ENCODE data around the gene MPP4. TPM values are rescaled to one million over a fixed set of nuclear protein-coding genes. Genes with fewer than 3 reads are reported as not detected.

The MPP4 gene
- total RNA-seq, 1 experiment from 2014 or later, result 0.16 TPM

GRCh38 chr2:201661366-201661765 lies 37.1 kb downstream of the MPP4 start:
- Mint-ChIP-seq H3K4me1 (ENCODE audit: low read depth, unreplicated experiment) (no peaks in the 10 kb centered on the region), H3K9me3 (ENCODE audit: unreplicated experiment) (no peaks in the 10 kb centered on the region), H3K27ac (ENCODE audit: unreplicated experiment) (no peak overlapping the region), H3K4me3 (ENCODE audit: unreplicated experiment) (no peak overlapping the region), H3K27me3 (ENCODE audit: insufficient read depth, unreplicated experiment) (peaks cover 5% of the 10 kb centered on the region), H3K36me3 (ENCODE audit: insufficient read depth, unreplicated experiment) (no peaks in the 10 kb centered on the region)
- intact Hi-C loops (cut with micrococcal nuclease; ENCODE audit: unreplicated experiment), result no loop called here
- TF ChIP-seq, protein P1, sequence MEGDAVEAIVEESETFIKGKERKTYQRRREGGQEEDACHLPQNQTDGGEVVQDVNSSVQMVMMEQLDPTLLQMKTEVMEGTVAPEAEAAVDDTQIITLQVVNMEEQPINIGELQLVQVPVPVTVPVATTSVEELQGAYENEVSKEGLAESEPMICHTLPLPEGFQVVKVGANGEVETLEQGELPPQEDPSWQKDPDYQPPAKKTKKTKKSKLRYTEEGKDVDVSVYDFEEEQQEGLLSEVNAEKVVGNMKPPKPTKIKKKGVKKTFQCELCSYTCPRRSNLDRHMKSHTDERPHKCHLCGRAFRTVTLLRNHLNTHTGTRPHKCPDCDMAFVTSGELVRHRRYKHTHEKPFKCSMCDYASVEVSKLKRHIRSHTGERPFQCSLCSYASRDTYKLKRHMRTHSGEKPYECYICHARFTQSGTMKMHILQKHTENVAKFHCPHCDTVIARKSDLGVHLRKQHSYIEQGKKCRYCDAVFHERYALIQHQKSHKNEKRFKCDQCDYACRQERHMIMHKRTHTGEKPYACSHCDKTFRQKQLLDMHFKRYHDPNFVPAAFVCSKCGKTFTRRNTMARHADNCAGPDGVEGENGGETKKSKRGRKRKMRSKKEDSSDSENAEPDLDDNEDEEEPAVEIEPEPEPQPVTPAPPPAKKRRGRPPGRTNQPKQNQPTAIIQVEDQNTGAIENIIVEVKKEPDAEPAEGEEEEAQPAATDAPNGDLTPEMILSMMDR (IDR thresholded peaks at IDR 0.05; ENCODE audit: insufficient read depth in 1 of 2, low read depth in 1 of 2, low read length in 1 of 2, severe bottlenecking in 1 of 2, unreplicated experiment in 1 of 2), result no peak
- no peak overlapping the region for H3K4me3 ChIP-seq (ENCODE audit: low read depth, low read length)
- DNase-seq, result no peak
- BruUV-seq (replicated peaks), result no TSS peak
- ChIA-PET POLR2A (no interaction called here), CTCF (no interaction called here)
- H3K4me1 ChIP-seq, result no peaks in the 10 kb centered on the region
- no peaks in the 10 kb centered on the region for H3K27me3 ChIP-seq (replicated peaks; ENCODE audit: control insufficient read depth, insufficient read depth, low read length)
- H3K9me3 ChIP-seq, result no peaks in the 10 kb centered on the region
- H3K36me3 ChIP-seq (ENCODE audit: control insufficient read depth, insufficient read depth, low read length), result no peaks in the 10 kb centered on the region

DNA sequence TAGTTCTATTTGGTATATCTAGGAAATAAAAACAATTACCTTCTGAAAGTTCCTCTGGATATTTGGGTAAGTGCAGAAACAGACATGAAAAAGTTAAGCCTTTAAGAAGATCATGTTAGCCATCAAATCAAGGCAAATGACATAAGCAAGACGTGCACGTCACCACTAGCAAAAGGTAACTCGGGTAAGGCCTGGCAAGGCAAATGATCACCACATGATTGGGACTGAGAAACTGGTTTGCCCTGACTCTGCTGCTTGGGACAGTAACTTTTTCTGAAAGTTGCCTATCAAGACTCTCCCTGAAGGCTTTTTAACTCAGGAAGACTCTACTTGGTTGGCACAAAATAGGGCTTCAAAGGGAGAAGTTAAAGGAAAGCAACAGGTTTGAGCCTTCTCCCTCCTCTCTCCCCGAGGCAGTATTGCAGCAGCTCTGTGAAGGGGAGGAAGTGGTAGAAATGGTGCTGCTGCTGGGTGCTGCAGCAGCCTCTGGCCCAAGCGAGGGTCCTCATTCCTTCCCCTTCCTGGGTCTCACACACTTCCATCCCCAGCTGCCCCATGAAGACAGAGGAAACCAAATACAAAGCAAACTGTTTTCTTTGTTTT lies 38.0 kb downstream of the MPP4 start:
- H3K9me3 Mint-ChIP-seq (ENCODE audit: unreplicated experiment), result no peaks in the 10 kb centered on the region

DNA sequence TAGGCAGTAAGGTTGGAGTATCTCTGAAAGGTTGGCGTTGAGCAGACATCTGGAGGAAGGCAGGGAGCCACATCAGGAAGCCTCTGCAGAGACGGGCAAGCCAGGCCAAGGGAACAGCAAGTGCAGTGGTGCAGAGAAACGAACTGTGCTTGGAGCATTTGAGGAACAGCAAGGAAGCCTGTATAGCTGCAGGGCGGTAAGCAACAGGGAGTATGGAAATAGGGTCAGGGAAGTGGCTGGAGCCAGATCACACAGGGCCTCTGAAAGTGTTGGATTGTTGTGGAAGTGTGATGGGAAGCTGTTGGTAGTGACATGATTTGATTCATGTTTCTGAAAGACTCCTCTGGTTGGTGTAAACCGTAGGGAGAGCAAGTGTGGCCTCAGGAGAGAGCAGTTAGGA lies 41.7 kb downstream of the MPP4 start:
- intact Hi-C loops (cut with micrococcal nuclease; ENCODE audit: unreplicated experiment), result no loop called here
- ChIA-PET POLR2A (no interaction called here), CTCF (interaction anchor here (0.6 kb wide), 1 partner anchor 50 kb away, joined by 3 read pairs; no protein-coding TSS in a partner anchor)
- H3K4me1 Mint-ChIP-seq (ENCODE audit: low read depth, unreplicated experiment), result no peaks in the 10 kb centered on the region
- no peak overlapping the region for H3K27ac Mint-ChIP-seq (ENCODE audit: unreplicated experiment)
- TF ChIP-seq, protein P1 (IDR thresholded peaks at IDR 0.05; ENCODE audit: insufficient read depth in 1 of 2, low read depth in 1 of 2, low read length in 1 of 2, severe bottlenecking in 1 of 2, unreplicated experiment in 1 of 2), result no peak
- no peaks in the 10 kb centered on the region for H3K36me3 Mint-ChIP-seq (ENCODE audit: insufficient read depth, unreplicated experiment)
- peaks cover 17% of the 10 kb centered on the region for H3K27me3 Mint-ChIP-seq (ENCODE audit: insufficient read depth, unreplicated experiment)
- no peaks in the 10 kb centered on the region for H3K9me3 Mint-ChIP-seq (ENCODE audit: unreplicated experiment)
- H3K4me1 ChIP-seq, result no peaks in the 10 kb centered on the region
- no peak overlapping the region for H3K4me3 Mint-ChIP-seq (ENCODE audit: unreplicated experiment)
- no peak overlapping the region for H3K4me3 ChIP-seq (ENCODE audit: low read depth, low read length)
- BruUV-seq (replicated peaks), result no TSS peak
- H3K27me3 ChIP-seq (replicated peaks; ENCODE audit: control insufficient read depth, insufficient read depth, low read length), result no peaks in the 10 kb centered on the region
- no peaks in the 10 kb centered on the region for H3K9me3 ChIP-seq
- no peaks in the 10 kb centered on the region for H3K36me3 ChIP-seq (ENCODE audit: control insufficient read depth, insufficient read depth, low read length)
- no peak for DNase-seq

More for the DNA sequence above, 38.0 kb downstream of the MPP4 start:
- no peak overlapping the region for H3K4me3 ChIP-seq (ENCODE audit: low read depth, low read length)
- TF ChIP-seq, protein P1 (IDR thresholded peaks at IDR 0.05; ENCODE audit: insufficient read depth in 1 of 2, low read depth in 1 of 2, low read length in 1 of 2, severe bottlenecking in 1 of 2, unreplicated experiment in 1 of 2), result no peak
- Mint-ChIP-seq H3K27me3 (ENCODE audit: insufficient read depth, unreplicated experiment) (peaks cover 5% of the 10 kb centered on the region), H3K27ac (ENCODE audit: unreplicated experiment) (no peak overlapping the region), H3K4me3 (ENCODE audit: unreplicated experiment) (no peak overlapping the region), H3K4me1 (ENCODE audit: low read depth, unreplicated experiment) (no peaks in the 10 kb centered on the region), H3K36me3 (ENCODE audit: insufficient read depth, unreplicated experiment) (no peaks in the 10 kb centered on the region)
- no peaks in the 10 kb centered on the region for H3K9me3 ChIP-seq
- H3K27me3 ChIP-seq (replicated peaks; ENCODE audit: control insufficient read depth, insufficient read depth, low read length), result no peaks in the 10 kb centered on the region
- intact Hi-C loops (cut with micrococcal nuclease; ENCODE audit: unreplicated experiment), result no loop called here
- DNase-seq, result no peak
- H3K4me1 ChIP-seq, result no peaks in the 10 kb centered on the region
- no peaks in the 10 kb centered on the region for H3K36me3 ChIP-seq (ENCODE audit: control insufficient read depth, insufficient read depth, low read length)
- no TSS peak for BruUV-seq (replicated peaks)
- CTCF ChIA-PET, result no interaction called here
- POLR2A ChIA-PET, result no interaction called here

All from Caco-2 (cell line).